ENCODE measurements around the gene GJD4. TPM values are rescaled to one million over a fixed set of nuclear protein-coding genes. Genes with fewer than 3 reads are reported as not detected.

The GJD4 gene
- total and polyA plus RNA-seq, 10 donors = 0.03 to 0.10 TPM; not detected in 8

DNA sequence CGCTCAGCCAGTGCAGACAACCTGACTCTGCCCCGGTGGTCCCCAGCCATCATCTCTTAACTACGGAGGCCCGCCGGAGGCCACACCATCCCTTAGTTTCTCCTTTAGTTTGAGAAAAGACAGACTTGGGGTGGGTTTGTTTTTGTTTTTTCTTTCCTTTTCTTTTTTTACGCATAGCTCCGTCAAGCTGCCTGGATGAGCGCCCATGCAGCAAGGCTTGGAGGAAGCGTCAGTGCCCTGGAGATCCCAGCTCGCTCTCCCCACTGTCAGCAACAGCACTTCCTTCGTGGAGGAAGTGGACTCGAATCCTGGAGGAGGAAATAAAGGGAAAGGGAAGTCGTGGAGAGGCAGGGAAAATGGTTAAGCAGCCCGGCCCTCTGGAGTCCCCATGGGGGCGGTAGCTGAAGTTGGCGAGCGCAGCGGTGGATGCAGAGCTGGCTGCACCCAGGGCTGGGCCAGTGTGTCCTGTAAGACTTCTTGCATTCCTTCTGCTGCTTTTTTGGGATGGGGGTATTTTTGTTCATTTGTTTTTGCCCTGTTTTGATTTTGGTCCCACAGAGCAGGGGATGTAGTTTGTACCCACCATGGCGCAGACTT is 35.9 kb upstream of the GJD4 start:
- intact Hi-C loops (cut with DNase I; ENCODE audit: low total_unique reads) = no loop called here
- Histone ChIP-seq H3K27me3 (replicated peaks in 1 of 7) (no peaks in the 10 kb centered on the region), H3K36me3 (peaks cover 4 to 92% (median 44%) of the 10 kb centered on the region in 6 donors), H3K9me3 (no peaks in the 10 kb centered on the region), H3K4me3 (no peak overlapping the region), H3K4me1 (peaks cover 4 to 15% (median 10%) of the 10 kb centered on the region in 6 donors), H3K27ac (no peak overlapping the region)
- DNase-seq = no peak
- TF ChIP-seq, protein P1, sequence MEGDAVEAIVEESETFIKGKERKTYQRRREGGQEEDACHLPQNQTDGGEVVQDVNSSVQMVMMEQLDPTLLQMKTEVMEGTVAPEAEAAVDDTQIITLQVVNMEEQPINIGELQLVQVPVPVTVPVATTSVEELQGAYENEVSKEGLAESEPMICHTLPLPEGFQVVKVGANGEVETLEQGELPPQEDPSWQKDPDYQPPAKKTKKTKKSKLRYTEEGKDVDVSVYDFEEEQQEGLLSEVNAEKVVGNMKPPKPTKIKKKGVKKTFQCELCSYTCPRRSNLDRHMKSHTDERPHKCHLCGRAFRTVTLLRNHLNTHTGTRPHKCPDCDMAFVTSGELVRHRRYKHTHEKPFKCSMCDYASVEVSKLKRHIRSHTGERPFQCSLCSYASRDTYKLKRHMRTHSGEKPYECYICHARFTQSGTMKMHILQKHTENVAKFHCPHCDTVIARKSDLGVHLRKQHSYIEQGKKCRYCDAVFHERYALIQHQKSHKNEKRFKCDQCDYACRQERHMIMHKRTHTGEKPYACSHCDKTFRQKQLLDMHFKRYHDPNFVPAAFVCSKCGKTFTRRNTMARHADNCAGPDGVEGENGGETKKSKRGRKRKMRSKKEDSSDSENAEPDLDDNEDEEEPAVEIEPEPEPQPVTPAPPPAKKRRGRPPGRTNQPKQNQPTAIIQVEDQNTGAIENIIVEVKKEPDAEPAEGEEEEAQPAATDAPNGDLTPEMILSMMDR (IDR thresholded peaks at IDR 0.05 in 8 of 11, conservative IDR thresholded peaks at IDR 0.05 in 3 of 11) = no peak
- no peak for TF ChIP-seq POLR2A (IDR thresholded peaks at IDR 0.05)
- TF ChIP-seq POLR2AphosphoS5 (IDR thresholded peaks at IDR 0.05) = no peak
- 77 to 86% (median 86%) methylated on average over 19 of the region's 19 CpGs for WGBS, 5 donors

DNA sequence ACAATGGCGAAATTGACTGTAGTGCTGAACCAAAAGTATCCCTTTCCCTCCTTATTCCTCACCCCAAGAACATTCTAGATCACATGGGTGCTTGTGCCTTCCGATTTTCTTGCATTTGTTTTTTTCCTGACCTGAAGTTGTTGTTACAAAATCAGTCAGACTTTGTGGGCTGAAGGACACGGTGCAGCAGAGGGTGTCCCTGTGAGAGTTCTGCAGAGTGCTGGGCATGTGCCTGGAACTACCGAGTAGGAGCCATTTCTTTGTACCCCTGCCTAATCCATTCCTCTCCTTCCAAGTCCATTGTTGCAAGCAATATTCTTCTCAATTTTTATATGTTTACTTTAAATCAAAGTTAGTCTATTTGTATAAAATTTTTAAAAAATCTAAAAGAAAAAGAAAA is 35.3 kb upstream of the GJD4 start:
- 90 to 95% (median 93%) methylated on average over 4 of the region's 4 CpGs for WGBS, 5 donors
- Histone ChIP-seq H3K27ac (no peak overlapping the region), H3K27me3 (replicated peaks in 1 of 7) (no peaks in the 10 kb centered on the region), H3K36me3 (peaks cover 4 to 93% (median 45%) of the 10 kb centered on the region in 6 donors), H3K4me3 (no peak overlapping the region), H3K9me3 (no peaks in the 10 kb centered on the region), H3K4me1 (peaks cover 0 to 9% (median 4%) of the 10 kb centered on the region in 6 donors)
- TF ChIP-seq POLR2A (IDR thresholded peaks at IDR 0.05) = no peak
- TF ChIP-seq, protein P1 (IDR thresholded peaks at IDR 0.05 in 8 of 11, conservative IDR thresholded peaks at IDR 0.05 in 3 of 11) = no peak
- TF ChIP-seq POLR2AphosphoS5 (IDR thresholded peaks at IDR 0.05) = no peak
- DNase-seq = no peak
- intact Hi-C loops (cut with DNase I; ENCODE audit: low total_unique reads) = no loop called here

DNA sequence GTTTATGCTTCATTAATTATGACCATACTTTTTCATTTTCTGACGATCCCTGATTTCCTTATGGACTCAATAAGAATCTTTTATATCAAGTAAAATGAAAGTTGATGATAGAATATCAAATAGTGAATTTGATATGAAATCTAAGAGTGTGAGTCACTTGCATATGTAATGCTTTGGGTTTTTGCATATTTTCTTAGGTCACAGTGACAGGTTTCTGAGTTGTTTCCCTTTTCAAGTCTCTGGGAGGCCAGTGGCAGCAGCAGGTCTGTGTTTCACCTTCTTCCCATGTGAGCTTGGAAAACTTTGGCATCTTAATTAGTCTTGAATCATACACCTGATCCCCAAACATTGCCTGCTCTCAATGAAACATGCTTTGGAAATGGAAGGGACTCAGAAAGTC is 34.7 kb upstream of the GJD4 start:
- Histone ChIP-seq H3K9me3 (no peaks in the 10 kb centered on the region), H3K36me3 (peaks cover 4 to 97% (median 48%) of the 10 kb centered on the region in 6 donors), H3K4me1 (peaks cover 0 to 4% (median 0%) of the 10 kb centered on the region in 6 donors), H3K4me3 (no peak overlapping the region), H3K27me3 (replicated peaks in 1 of 7) (no peaks in the 10 kb centered on the region), H3K27ac (no peak overlapping the region)
- intact Hi-C loops (cut with DNase I; ENCODE audit: low total_unique reads) = no loop called here
- 84 to 91% (median 90%) methylated on average over 1 of the region's 1 CpG for WGBS, 5 donors
- no peak for DNase-seq
- no peak for TF ChIP-seq POLR2A (IDR thresholded peaks at IDR 0.05)
- TF ChIP-seq POLR2AphosphoS5 (IDR thresholded peaks at IDR 0.05) = no peak
- TF ChIP-seq, protein P1 (IDR thresholded peaks at IDR 0.05 in 8 of 11, conservative IDR thresholded peaks at IDR 0.05 in 3 of 11) = no peak

DNA sequence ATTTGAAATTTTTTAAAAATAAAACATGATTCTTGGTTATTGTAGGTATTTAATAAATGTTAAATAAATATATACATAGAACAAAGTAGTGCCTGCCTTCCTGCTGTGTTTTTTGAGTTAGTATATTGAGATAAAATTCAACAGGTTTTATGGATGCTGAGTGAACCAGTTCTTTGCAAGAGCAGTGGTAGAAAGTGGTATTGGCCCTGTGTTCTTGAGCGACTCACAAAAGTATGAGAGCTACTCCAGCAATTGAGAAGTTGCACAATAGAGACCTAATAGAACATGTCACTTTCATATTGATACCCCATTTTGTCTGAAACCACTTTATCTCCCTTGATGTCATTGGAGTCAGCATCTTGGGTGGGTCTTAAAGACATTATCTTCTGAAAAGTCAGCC is 32.6 kb upstream of the GJD4 start:
- 95 to 100% (median 97%) methylated on average over 1 of the region's 1 CpG for WGBS, 5 donors
- Histone ChIP-seq H3K27me3 (replicated peaks in 1 of 7) (no peaks in the 10 kb centered on the region), H3K4me1 (no peaks in the 10 kb centered on the region), H3K9me3 (no peaks in the 10 kb centered on the region), H3K4me3 (no peak overlapping the region), H3K27ac (no peak overlapping the region), H3K36me3 (peaks cover 4 to 79% (median 38%) of the 10 kb centered on the region in 6 donors)
- intact Hi-C loops (cut with DNase I; ENCODE audit: low total_unique reads) = no loop called here
- TF ChIP-seq POLR2AphosphoS5 (IDR thresholded peaks at IDR 0.05) (no peak), POLR2A (IDR thresholded peaks at IDR 0.05) (no peak)
- TF ChIP-seq, protein P1 (IDR thresholded peaks at IDR 0.05 in 8 of 11, conservative IDR thresholded peaks at IDR 0.05 in 3 of 11) = no peak
- DNase-seq = no peak
